ENCODE measurements around the gene CAMK2G.

CAMK2G gene

GRCh38 chr10:73813333-73813732, 61.0 kb downstream of the CAMK2G start:
- TF ChIP-seq REST (IDR thresholded peaks at IDR 0.05; ENCODE audit: low read depth) = no peak
- no peak for TF ChIP-seq NFIC (IDR thresholded peaks at IDR 0.05)
- TF ChIP-seq FOXM1 (IDR thresholded peaks at IDR 0.05; ENCODE audit: borderline replicate concordance, low read depth) = no peak
- no peak for TF ChIP-seq TEAD4 (IDR thresholded peaks at IDR 0.05)

GRCh38 chr10:73812657-73813056, 61.7 kb downstream of the CAMK2G start:
- TF ChIP-seq TAF1 (IDR thresholded peaks at IDR 0.05; ENCODE audit: low read depth) (no peak), ZBTB7A (IDR thresholded peaks at IDR 0.05; ENCODE audit: low read depth) (no peak), USF1 (IDR thresholded peaks at IDR 0.05) (no peak), REST (IDR thresholded peaks at IDR 0.05; ENCODE audit: low read depth) (no peak), CEBPB (IDR thresholded peaks at IDR 0.05) (no peak), TCF12 (IDR thresholded peaks at IDR 0.05; ENCODE audit: low read depth) (no peak), MAX (IDR thresholded peaks at IDR 0.05) (no peak), EP300 (IDR thresholded peaks at IDR 0.05; ENCODE audit: borderline replicate concordance) (no peak), EGR1 (IDR thresholded peaks at IDR 0.05) (no peak), NFIC (IDR thresholded peaks at IDR 0.05) (no peak), RAD21 (IDR thresholded peaks at IDR 0.05; ENCODE audit: low read depth) (no peak), YY1 (IDR thresholded peaks at IDR 0.05; ENCODE audit: low read depth) (no peak)

- TF ChIP-seq ZBTB7A (IDR thresholded peaks at IDR 0.05; ENCODE audit: low read depth) (peak; percentile 75; the same call in 1 of the 2 replicates), NFIC (IDR thresholded peaks at IDR 0.05) (no peak), RAD21 (IDR thresholded peaks at IDR 0.05; ENCODE audit: low read depth) (no peak), REST (IDR thresholded peaks at IDR 0.05; ENCODE audit: low read depth) (no peak), TEAD4 (IDR thresholded peaks at IDR 0.05) (no peak), CEBPB (IDR thresholded peaks at IDR 0.05) (no peak), EP300 (IDR thresholded peaks at IDR 0.05; ENCODE audit: borderline replicate concordance) (no peak)
Observed at GRCh38 chr10:73810735-73811465, 63.5 kb downstream of the CAMK2G start.

GRCh38 chr10:73810358-73810734, 64.0 kb downstream of the CAMK2G start:
- no peak for TF ChIP-seq TCF12 (IDR thresholded peaks at IDR 0.05; ENCODE audit: low read depth)
- no peak for TF ChIP-seq USF1 (IDR thresholded peaks at IDR 0.05)
- TF ChIP-seq MAX (IDR thresholded peaks at IDR 0.05) = no peak
- no peak for TF ChIP-seq TAF1 (IDR thresholded peaks at IDR 0.05; ENCODE audit: low read depth)

- TF ChIP-seq RAD21 (IDR thresholded peaks at IDR 0.05; ENCODE audit: low read depth) (no peak), TCF12 (IDR thresholded peaks at IDR 0.05; ENCODE audit: low read depth) (no peak), REST (IDR thresholded peaks at IDR 0.05; ENCODE audit: low read depth) (no peak), CREB1 (IDR thresholded peaks at IDR 0.05; ENCODE audit: low read depth) (no peak), NFIC (IDR thresholded peaks at IDR 0.05) (no peak), FOXM1 (IDR thresholded peaks at IDR 0.05; ENCODE audit: borderline replicate concordance, low read depth) (no peak), YY1 (IDR thresholded peaks at IDR 0.05; ENCODE audit: low read depth) (no peak), MAX (IDR thresholded peaks at IDR 0.05) (no peak), USF1 (IDR thresholded peaks at IDR 0.05) (no peak), ZBTB7A (IDR thresholded peaks at IDR 0.05; ENCODE audit: low read depth) (no peak), TEAD4 (IDR thresholded peaks at IDR 0.05) (no peak), EP300 (IDR thresholded peaks at IDR 0.05; ENCODE audit: borderline replicate concordance) (no peak), TAF1 (IDR thresholded peaks at IDR 0.05; ENCODE audit: low read depth) (no peak), EGR1 (IDR thresholded peaks at IDR 0.05) (no peak), CEBPB (IDR thresholded peaks at IDR 0.05) (no peak)
Observed at GRCh38 chr10:73809061-73809818, 65.1 kb downstream of the CAMK2G start.
